Smooth muscle cell (in vitro differentiated cells): ENCODE results near the gene METTL1. TPM values are rescaled to one million over a fixed set of nuclear protein-coding genes. Genes with fewer than 3 reads are reported as not detected.
A peak's percentile ranks its signal among the peaks of the same experiment; 100 is the strongest.

ENCODE experiments used
- DNase-seq: peaks from one replicate; lab custom pipeline; 2025; ENCODE audit not compliant: unreplicated experiment; lab: John Stamatoyannopoulos, UW
- H2AFZ ChIP-seq: fragments of 200-600 bp; sonication (generic); 2 replicates; pipeline ENCODE4 v1.6.0; 2016; ENCODE audit warnings: antibody characterized with exemption, low read depth, mild to moderate bottlenecking
- H3F3A ChIP-seq: fragments of 200-600 bp; sonication (generic); 2 replicates; pipeline ENCODE4 v1.6.0; 2017; ENCODE audit warnings: antibody characterized with exemption, low read depth
- H3K27ac ChIP-seq: fragments of 200-600 bp; sonication (generic); 2 replicates; pipeline ENCODE4 v1.5.1; 2016; ENCODE audit warnings: low read depth, mild to moderate bottlenecking
- H3K27me3 ChIP-seq: fragments of 200-600 bp; sonication (generic); 2 replicates; pipeline ENCODE4 v1.6.1; 2016; ENCODE audit warnings: low read depth, mild to moderate bottlenecking
- H3K36me3 ChIP-seq: fragments of 200-600 bp; sonication (generic); 2 replicates; pipeline ENCODE4 v1.5.1; 2016; ENCODE audit warnings: low read depth
- H3K4me1 ChIP-seq: fragments of 200-600 bp; sonication (generic); 2 replicates; pipeline ENCODE4 v1.5.1; 2016; ENCODE audit warnings: low read depth
- H3K4me2 ChIP-seq: fragments of 200-600 bp; sonication (generic); 2 replicates; pipeline ENCODE4 v1.6.0; 2016; ENCODE audit warnings: mild to moderate bottlenecking
- H3K4me3 ChIP-seq: fragments of 200-600 bp; sonication (generic); 2 replicates; pipeline ENCODE4 v1.5.1; 2016; ENCODE audit warnings: mild to moderate bottlenecking
- H3K79me2 ChIP-seq: fragments of 200-600 bp; sonication (generic); 2 replicates; pipeline ENCODE4 v1.6.0; 2016; ENCODE audit warnings: low read depth, mild to moderate bottlenecking
- H3K9ac ChIP-seq: fragments of 200-600 bp; sonication (generic); 2 replicates; pipeline ENCODE4 v1.6.0; 2016; ENCODE audit warnings: low read depth
- H3K9me3 ChIP-seq: fragments of 200-600 bp; sonication (generic); replicated peaks from 2 replicates; pipeline ENCODE4 v1.5.1; 2016; ENCODE audit warnings: low read depth
- H4K20me1 ChIP-seq: fragments of 200-600 bp; sonication (generic); 2 replicates; pipeline ENCODE4 v1.6.0; 2016; ENCODE audit warnings: low read depth
- CTCF ChIP-seq: fragments of 200-600 bp; sonication (generic); IDR thresholded peaks from 2 replicates; pipeline ENCODE4 v1.5.1; 2017; ENCODE audit warnings: borderline replicate concordance, mild to moderate bottlenecking, antibody characterized with exemption; ENCODE audit not compliant: insufficient read depth, poor library complexity, severe bottlenecking
- WGBS: methylation state at CpG from one replicate; pipeline ENCODE4 v1.1.7; 2016; ENCODE audit warnings: low lambda C conversion rate; 5-methylcytosine and 5-hydroxymethylcytosine counted together
- polyA plus RNA-seq: library from polyadenylated mRNA; unstranded; fragments of >200 nt; fragmentation: Nextera tagmentation; extraction: Ambion mirVana; gene quantifications from 2 replicates; pipeline ENCODE4 v1.2.1, GENCODE V29; 2016
- total RNA-seq: library from RNA; depleted of rRNA; stranded (reverse); fragments of >200 nt; gene quantifications from 2 replicates; pipeline ENCODE4 v1.2.3, GENCODE V29; 2014

The METTL1 gene
- total and polyA plus RNA-seq, 2 experiments from 2014 or later: 4.1 to 20.3 TPM

GRCh38 chr12:57782243-57782607 is 10.3 kb upstream of the METTL1 start:
- Histone ChIP-seq H3K4me1 (peaks cover 8% of the 10 kb centered on the region), H3K36me3 (peaks cover 8% of the 10 kb centered on the region), H3K9ac (no peak overlapping the region), H3K27me3 (no peaks in the 10 kb centered on the region), H3K27ac (no peak overlapping the region), H2AFZ (no peak overlapping the region), H3F3A (no peaks in the 10 kb centered on the region), H3K4me3 (peak overlapping the region; percentile 87), H3K79me2 (peaks cover 19% of the 10 kb centered on the region), H4K20me1 (no peaks in the 10 kb centered on the region), H3K4me2 (no peak overlapping the region), H3K9me3 (no peaks in the 10 kb centered on the region)
- 31% methylated on average over 4 of the region's 4 CpGs for WGBS
- no peak for DNase-seq
- no peak for TF ChIP-seq CTCF

- no peaks in the 10 kb centered on the region for H3F3A ChIP-seq
- no peak overlapping the region for H3K4me2 ChIP-seq
- H2AFZ ChIP-seq: no peak overlapping the region
- H3K9ac ChIP-seq: no peak overlapping the region
- no peaks in the 10 kb centered on the region for H3K9me3 ChIP-seq
- no peak overlapping the region for H3K27ac ChIP-seq
- peaks cover 8% of the 10 kb centered on the region for H3K4me1 ChIP-seq
- H3K79me2 ChIP-seq: peaks cover 19% of the 10 kb centered on the region
- no peaks in the 10 kb centered on the region for H3K27me3 ChIP-seq
- 70% methylated on average over 2 of the region's 2 CpGs for WGBS
- TF ChIP-seq CTCF: no peak
- H3K4me3 ChIP-seq: no peak overlapping the region
- no peaks in the 10 kb centered on the region for H4K20me1 ChIP-seq
- no peak for DNase-seq
- peaks cover 8% of the 10 kb centered on the region for H3K36me3 ChIP-seq
Observed at GRCh38 chr12:57781801-57782200, 9.9 kb upstream of the METTL1 start.

DNA sequence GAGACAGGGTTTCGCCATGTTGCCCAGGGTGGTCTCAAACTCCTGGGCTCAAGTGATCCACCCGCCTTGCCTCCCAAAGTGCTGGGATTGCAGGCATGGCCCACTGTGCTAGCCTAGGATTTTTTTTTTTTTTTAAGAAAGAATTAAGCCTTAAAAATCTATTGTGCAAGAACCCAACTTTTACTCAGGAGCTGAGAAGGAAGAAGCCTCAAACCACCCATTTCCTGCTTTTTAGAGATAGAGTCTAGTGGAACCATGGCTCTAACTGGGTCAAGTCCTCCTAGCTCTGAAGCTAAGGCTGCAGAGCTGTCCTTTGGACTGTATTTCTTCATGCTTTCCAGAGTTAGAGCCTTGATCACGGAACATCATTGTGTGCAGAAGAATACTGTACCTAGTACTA is 9.3 kb upstream of the METTL1 start:
- no peak for DNase-seq
- no peak for TF ChIP-seq CTCF
- 96% methylated on average over 3 of the region's 3 CpGs for WGBS
- Histone ChIP-seq H2AFZ (no peak overlapping the region), H3K79me2 (peaks cover 19% of the 10 kb centered on the region), H3K27ac (no peak overlapping the region), H3K4me3 (no peak overlapping the region), H3K4me1 (peaks cover 8% of the 10 kb centered on the region), H3K4me2 (no peak overlapping the region), H4K20me1 (no peaks in the 10 kb centered on the region), H3K9ac (no peak overlapping the region), H3K36me3 (peaks cover 4% of the 10 kb centered on the region), H3F3A (no peaks in the 10 kb centered on the region), H3K27me3 (no peaks in the 10 kb centered on the region), H3K9me3 (no peaks in the 10 kb centered on the region)

GRCh38 chr12:57780284-57780897 is 8.5 kb upstream of the METTL1 start:
- Histone ChIP-seq H2AFZ (no peak overlapping the region), H3K9me3 (no peaks in the 10 kb centered on the region), H3K27me3 (no peaks in the 10 kb centered on the region), H3K4me3 (no peak overlapping the region), H3F3A (no peaks in the 10 kb centered on the region), H3K79me2 (peaks cover 19% of the 10 kb centered on the region), H3K4me1 (peaks cover 8% of the 10 kb centered on the region), H3K36me3 (no peaks in the 10 kb centered on the region), H3K9ac (no peak overlapping the region), H3K27ac (no peak overlapping the region), H3K4me2 (no peak overlapping the region), H4K20me1 (no peaks in the 10 kb centered on the region)
- 92% methylated on average over 4 of the region's 4 CpGs for WGBS
- TF ChIP-seq CTCF: no peak
- no peak for DNase-seq
